Neural progenitor cell (in vitro differentiated cells): Measurements from ENCODE around the gene RASL10A.

ENCODE experiments used
- CTCF ChIP-seq: fragments of 200-600 bp; sonication (generic); IDR thresholded peaks from 2 replicates; pipeline ENCODE4 v1.5.1; 2017; ENCODE audit warnings: antibody characterized with exemption, mild to moderate bottlenecking
- EZH2 ChIP-seq: fragments of 200-600 bp; sonication (generic); IDR thresholded peaks from 2 replicates; pipeline ENCODE4 v1.6.1; 2017; ENCODE audit warnings: antibody characterized with exemption, mild to moderate bottlenecking, moderate library complexity
- EZH2phosphoT487 ChIP-seq: fragments of 200-600 bp; sonication (generic); IDR thresholded peaks from 2 replicates; pipeline ENCODE4 v1.6.1; 2017; ENCODE audit warnings: antibody characterized with exemption

DNA sequence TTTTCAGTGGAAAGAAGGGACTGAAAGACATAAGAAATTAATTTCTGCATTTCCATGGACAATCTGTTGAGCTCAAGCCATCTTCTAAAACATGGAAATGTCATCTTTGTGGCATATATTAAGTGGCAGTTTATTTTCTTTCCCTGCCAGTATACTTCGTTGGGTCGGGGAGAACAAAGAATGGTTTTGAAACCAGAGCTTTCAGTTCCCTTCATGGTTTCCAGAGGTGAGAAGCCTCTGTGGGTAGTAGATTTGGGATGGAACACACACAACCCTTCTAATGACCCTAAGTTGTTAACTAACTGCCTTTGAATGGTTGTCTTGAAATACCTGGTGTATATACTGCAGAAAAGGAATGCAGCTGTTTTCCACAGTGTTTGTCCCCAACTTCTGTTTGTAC, 26.7 kb downstream of the RASL10A start:
- TF ChIP-seq CTCF (no peak), EZH2phosphoT487 (no peak), EZH2 (no peak)
